Nucleus accumbens (tissue), 56 donors: Measurements from ENCODE around the gene CPN1.
"Not testable (repeated sequence)": the region's sequence is repeated elsewhere in the genome, so short reads cannot be mapped to it uniquely, and the experiment has no call there.

Experiments used
- DNase-seq, 56 donors: peaks; one replicate each; lab custom pipeline; 2025; lab: John Stamatoyannopoulos, UW

CPN1 gene

DNA sequence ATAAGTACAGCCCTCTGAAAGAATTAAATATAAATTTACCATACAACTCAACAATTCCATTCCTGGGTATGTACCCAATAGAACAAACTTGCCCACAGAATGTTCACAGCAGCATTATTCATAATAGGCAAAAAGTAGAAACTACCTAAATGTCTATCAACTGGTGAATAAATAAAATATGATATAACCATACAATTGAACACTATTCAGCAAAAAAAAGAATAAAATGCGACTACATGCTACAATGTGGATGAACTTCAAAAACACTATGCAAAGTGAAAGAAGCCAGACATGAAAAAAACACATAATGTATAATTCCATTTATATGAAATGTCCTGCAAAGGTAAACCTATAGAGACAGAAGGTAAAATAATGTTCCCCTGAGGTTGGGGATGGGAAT, 2.0 kb upstream of the CPN1 start:
- no peak for DNase-seq

GRCh38 chr10:100082276-100082675, 607 bp upstream of the CPN1 start:
- DNase-seq, result not testable (repeated sequence)

GRCh38 chr10:100076750-100077149, 4.9 kb downstream of the CPN1 start:
- DNase-seq, result no peak

DNA sequence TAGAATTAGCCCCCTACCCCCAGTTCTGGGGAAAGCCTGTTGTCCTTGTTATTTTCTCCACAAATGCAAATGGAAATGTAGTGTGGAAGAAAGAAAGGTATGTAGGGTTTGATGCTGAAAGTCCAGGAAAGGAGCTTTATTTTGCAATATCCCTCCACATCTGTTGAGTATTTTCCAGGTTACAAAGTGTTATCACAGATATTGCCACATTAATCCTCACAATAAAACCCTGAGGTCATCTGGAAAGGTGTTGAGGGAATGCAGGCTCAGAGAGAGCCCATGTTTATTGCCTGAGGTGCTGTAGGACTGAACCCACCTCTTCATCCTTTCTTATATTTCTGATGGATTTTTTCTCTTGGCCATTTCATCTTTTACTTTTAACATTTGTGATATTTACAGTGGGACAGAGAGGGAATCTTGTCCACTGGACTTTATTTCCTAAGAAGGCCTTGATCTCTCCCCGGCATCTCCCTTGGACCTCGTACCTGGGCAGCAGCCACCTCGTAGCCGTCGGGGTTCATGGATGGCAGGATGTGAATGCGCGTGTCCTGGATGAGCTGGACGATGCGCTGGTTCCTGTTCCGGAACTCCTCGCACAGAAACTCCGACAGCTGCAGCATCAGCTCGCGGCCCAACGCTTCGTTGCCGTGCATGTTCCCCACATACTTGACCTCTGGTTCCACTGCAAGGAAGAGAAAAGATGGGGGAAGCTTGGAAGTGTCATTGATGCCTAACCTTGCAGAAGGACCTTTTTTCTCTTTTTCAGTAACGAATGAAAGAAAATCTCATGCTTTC, 6.0 kb downstream of the CPN1 start:
- no peak for DNase-seq

- no peak for DNase-seq
Observed at GRCh38 chr10:100072514-100072913, 9.2 kb downstream of the CPN1 start.

GRCh38 chr10:100071529-100071928, 10.1 kb downstream of the CPN1 start:
- DNase-seq, result no peak

GRCh38 chr10:100067466-100067865, 14.2 kb downstream of the CPN1 start:
- DNase-seq, result peak in 4 of 56 donors; percentile 3 to 26 (median 16)

DNA sequence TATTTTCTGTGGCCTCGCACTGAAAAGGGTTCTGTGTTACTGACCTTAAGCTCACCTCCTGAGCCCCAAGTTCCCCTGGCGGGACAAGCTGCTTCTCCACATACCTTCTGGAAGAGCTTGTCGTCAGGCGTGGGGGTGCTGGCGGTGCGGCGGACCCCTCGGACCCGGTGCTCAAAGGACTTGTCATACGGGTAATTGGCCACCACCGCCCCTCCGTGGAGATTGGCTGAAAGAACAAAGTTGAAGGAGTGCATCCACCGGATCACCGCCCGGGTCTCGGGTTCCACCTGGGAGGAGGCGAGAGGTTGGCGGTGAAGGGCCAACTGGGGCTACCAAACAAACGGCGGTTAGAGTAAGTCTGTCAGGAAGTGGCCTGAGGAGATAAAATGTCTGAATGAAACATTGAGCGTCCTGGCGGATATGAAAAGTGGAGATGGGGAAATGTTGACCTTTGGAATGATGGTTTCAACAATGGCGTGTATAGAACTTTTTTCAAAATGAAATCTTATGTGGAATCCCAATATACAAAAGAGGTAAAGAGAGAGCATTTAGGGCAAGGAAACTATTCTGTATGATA, 16.5 kb downstream of the CPN1 start:
- DNase-seq, result no peak

- no peak for DNase-seq
Observed at GRCh38 chr10:100061401-100061800, 20.3 kb downstream of the CPN1 start.

GRCh38 chr10:100057948-100058347, 23.7 kb downstream of the CPN1 start:
- no peak for DNase-seq

DNA sequence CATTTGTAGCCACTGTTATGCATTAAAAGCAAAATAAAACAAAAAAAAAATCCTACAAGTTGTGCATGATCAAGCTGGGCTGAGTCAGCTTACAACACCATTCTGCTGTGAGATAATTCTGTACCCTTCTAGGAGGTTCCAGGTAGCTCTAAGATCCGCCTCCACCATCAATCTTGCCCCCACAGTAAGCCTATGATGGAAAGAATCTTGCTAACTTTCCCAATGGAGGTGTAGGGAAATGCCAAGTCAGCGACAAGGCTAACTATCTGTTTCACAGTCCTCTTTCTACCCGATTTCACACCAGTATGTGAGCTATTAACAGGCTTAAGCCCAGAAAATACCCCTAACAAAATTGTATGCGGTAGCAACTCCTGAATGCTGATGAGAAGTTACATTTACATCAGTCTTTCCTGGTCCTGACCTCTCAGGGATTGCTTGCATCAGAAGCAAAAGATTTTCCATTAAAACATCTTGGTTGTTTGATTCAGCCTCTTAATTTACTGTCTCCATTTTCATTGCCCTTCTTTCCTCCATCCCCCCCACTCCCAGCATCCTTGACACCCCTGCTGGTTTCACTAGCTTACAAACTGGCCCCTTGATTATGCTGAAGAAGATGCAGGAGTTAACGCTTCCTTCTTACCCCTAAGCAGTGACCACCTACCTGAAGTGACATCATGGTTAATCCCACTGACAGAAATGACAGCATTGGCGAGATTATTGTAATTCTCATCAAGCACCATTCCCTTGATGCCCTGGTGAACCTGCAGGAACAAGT, 27.8 kb downstream of the CPN1 start:
- DNase-seq, result peak in 3 of 56 donors; percentile 2 to 6 (median 4)

- peak in 53 of 56 donors; percentile 3 to 91 (median 44) for DNase-seq
Observed at GRCh38 chr10:100046021-100046486, 35.6 kb downstream of the CPN1 start.

DNA sequence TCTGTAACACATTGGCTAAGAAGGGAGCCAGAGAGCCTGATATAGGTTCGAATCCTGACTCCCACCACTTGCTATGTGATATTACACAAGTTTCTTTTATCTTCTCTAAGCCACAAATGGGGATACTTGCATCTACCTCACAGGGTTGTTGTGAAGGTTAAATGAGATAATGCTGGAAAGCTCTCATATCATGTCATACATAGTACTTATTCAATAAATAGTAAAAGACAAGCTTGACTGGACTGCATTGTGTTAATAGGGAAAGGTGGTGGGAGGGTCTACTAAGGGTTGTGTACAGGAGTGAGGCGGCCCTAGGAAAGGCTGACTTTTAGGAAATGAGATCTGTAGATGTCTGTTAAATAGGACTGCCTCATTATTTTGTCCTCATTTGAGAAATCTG, 36.1 kb downstream of the CPN1 start:
- DNase-seq, result no peak

DNA sequence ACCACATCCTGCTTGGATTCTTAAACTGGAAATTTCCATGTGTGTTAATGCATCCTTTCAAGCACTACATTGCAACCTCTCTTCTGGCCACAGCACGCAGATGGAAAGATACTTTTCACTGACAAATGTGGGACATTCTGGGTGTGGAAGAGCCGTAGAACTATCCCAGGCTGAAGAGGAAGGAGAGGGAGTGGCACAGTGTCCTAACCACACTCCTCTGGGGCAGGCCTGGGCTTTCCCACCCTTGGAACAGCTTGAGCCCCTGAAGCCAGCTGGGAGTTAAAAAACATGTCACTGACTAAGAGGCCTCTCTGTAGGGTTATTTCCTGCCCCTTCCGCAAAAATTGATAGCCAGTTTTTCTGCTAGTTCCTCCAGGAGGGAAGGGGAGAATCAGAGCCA, 37.9 kb downstream of the CPN1 start:
- no peak for DNase-seq

DNA sequence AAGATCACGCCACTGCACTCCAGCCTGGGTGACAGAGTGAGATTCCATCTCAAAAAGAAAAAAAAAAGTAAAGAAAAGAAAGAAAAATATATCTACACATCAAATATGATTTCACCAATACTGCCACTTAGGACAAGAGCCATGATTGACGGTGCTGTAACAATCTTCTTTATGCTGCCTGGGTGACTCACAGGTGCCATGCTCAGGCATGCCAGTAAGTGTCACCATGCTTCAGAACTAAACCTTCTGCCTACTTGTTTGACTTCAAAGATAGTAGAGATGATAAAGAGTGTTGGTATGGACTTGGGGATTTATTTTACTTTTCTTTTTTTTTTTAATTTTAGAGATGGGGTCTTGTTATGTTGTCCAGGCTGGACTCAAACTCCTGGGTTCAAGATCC, 38.3 kb downstream of the CPN1 start:
- DNase-seq, result no peak

GRCh38 chr10:100041306-100042002, 40.2 kb downstream of the CPN1 start:
- no peak for DNase-seq

DNA sequence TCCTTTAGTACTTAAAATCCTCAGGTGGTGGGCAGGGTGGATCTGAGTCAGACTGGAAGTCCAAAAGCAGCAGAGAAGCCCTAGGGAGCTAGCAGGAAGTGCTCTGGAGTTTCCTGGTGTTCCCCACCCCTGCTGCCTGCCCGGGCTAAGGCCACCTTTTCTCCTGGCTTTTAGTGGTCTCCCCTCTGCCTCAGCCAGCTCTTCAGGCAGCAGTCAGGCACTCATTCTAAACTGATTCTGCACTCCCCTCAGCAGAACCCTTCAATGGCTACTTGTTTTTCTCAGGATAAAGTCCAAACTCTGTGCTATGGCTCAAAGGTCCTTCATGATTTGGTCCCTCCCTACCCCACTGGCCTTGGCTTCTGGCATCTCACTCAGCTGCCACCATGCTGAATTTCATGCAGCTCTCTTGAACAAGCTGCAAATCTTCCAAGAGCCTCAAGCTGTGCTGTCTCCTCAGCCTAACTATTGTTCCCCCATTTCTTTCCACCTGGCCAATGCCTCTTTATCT, 43.1 kb downstream of the CPN1 start:
- no peak for DNase-seq

GRCh38 chr10:100037758-100038315, 43.8 kb downstream of the CPN1 start:
- DNase-seq, result no peak

GRCh38 chr10:100036850-100037249, 44.8 kb downstream of the CPN1 start:
- no peak for DNase-seq

GRCh38 chr10:100033766-100034418, 47.8 kb downstream of the CPN1 start:
- DNase-seq, result no peak
